T-cell (primary cell): ENCODE measurements around the gene TRABD. TPM values are rescaled to one million over a fixed set of nuclear protein-coding genes. Genes with fewer than 3 reads are reported as not detected.

ENCODE experiments used
- ATAC-seq, 4 experiments: fragments of 200-7000 bp in 3 of 4; fragments of 150-1000 bp in 1 of 4; cut with Tn5 transposase; replicated peaks in 1 of 4; 1 replicate in 3 of 4; 2 replicates in 1 of 4; pipeline ENCODE4 v1.10.0; 2021; ENCODE audit warnings: moderate library complexity in 3 of 4, mild to moderate bottlenecking in 2 of 4, moderate number of reproducible peaks in 1 of 4
- CTCF ChIA-PET, 2 donors: fragments of 300-600 bp; sonication (Branson Sonifier 250); formaldehyde crosslinking; loops; one replicate each; lab custom pipeline; 2022; ENCODE audit warnings: antibody characterized with exemption in 2 of 2; lab: Charles Lee
- POLR2A ChIA-PET, 2 donors: fragments of 300-600 bp; sonication (Branson Sonifier 250); formaldehyde crosslinking; loops; one replicate each; lab custom pipeline; 2022; ENCODE audit warnings: antibody characterized with exemption in 2 of 2; lab: Charles Lee
- DNase-seq, 35 experiments: peaks; one replicate each; pipeline versions ENCODE4 v3.0.0 to v3.0.0-alpha.2; 2013 to 2023
- H3K27ac ChIP-seq: one replicate; pipeline ENCODE4 v1.5.1; 2013; ENCODE audit warnings: low read length
- H3K27me3 ChIP-seq, 2 experiments: replicated peaks in 1 of 2; 1 replicate in 1 of 2; 2 replicates in 1 of 2; pipeline versions ENCODE4 v1.6.1 to v1.7.0; 2013; ENCODE audit warnings: low read length in 1 of 2, mixed read lengths in 1 of 2; ENCODE audit not compliant: control insufficient read depth in 2 of 2, insufficient read depth in 2 of 2; ENCODE audit errors: extremely low read depth in 1 of 2
- H3K36me3 ChIP-seq, 2 donors: 1 replicate in 1 of 2; 2 replicates in 1 of 2; pipeline versions ENCODE4 v1.6.1 to v1.7.0; 2013; ENCODE audit warnings: low read length in 1 of 2; ENCODE audit not compliant: control insufficient read depth in 2 of 2, insufficient read depth in 1 of 2; ENCODE audit errors: extremely low read depth in 1 of 2
- H3K4me1 ChIP-seq, 2 experiments: 1 replicate in 1 of 2; 2 replicates in 1 of 2; pipeline versions ENCODE4 v1.6.1 to v1.7.0; 2013; ENCODE audit warnings: low read length in 2 of 2, mixed read lengths in 1 of 2; ENCODE audit not compliant: insufficient read depth in 2 of 2, control insufficient read depth in 1 of 2; ENCODE audit errors: extremely low read depth in 1 of 2
- H3K4me3 ChIP-seq, 2 donors: 1 replicate in 1 of 2; 2 replicates in 1 of 2; pipeline versions ENCODE4 v1.5.1 to v1.7.0; 2013; ENCODE audit warnings: mild to moderate bottlenecking in 2 of 2, low read length in 1 of 2, moderate library complexity in 1 of 2; ENCODE audit not compliant: control insufficient read depth in 1 of 2; ENCODE audit errors: extremely low read depth in 1 of 2
- H3K9me3 ChIP-seq: 2 replicates; pipeline ENCODE4 v1.7.0; 2013
- H3K27ac Mint-ChIP-seq, 2 donors: one replicate each; pipeline ENCODE4 v1.8.0; 2020 to 2021; ENCODE audit warnings: mild to moderate bottlenecking in 2 of 2, mixed read lengths in 2 of 2
- H3K27me3 Mint-ChIP-seq, 2 donors: one replicate each; pipeline ENCODE4 v1.8.0; 2021 to 2022; ENCODE audit warnings: mixed read lengths in 2 of 2
- H3K36me3 Mint-ChIP-seq: one replicate; pipeline ENCODE4 v1.8.0; 2021; ENCODE audit warnings: mixed read lengths
- H3K4me1 Mint-ChIP-seq, 3 donors: one replicate each; pipeline ENCODE4 v1.8.0; 2020 to 2022; ENCODE audit warnings: mixed read lengths in 3 of 3, mild to moderate bottlenecking in 1 of 3
- H3K4me3 Mint-ChIP-seq, 3 donors: one replicate each; pipeline ENCODE4 v1.8.0; 2020 to 2022; ENCODE audit warnings: mild to moderate bottlenecking in 3 of 3, mixed read lengths in 3 of 3, moderate library complexity in 3 of 3
- H3K9me3 Mint-ChIP-seq, 3 donors: one replicate each; pipeline ENCODE4 v1.8.0; 2020 to 2022; ENCODE audit warnings: mixed read lengths in 3 of 3
- WGBS: methylation state at CpG from one replicate; pipeline ENCODE4 v1.1.5; 2013; ENCODE audit warnings: missing lambda C conversion rate; ENCODE audit not compliant: insufficient coverage; 5-methylcytosine and 5-hydroxymethylcytosine counted together
- total RNA-seq, 35 experiments: library from RNA in 6 of 35; stranded (reverse) in 6 of 35; fragments of 120-200 nt in 1 of 35; gene quantifications; one replicate each; pipeline versions ENCODE4 v1.2.1 to v1.2.4 and lab custom pipeline; 2013 to 2026

The TRABD gene
- total RNA-seq, 5 donors from 2014 or later (not counting 1 experiment from before 2014, with no cell fraction given) = 116 to 213 (median 175) TPM

DNA sequence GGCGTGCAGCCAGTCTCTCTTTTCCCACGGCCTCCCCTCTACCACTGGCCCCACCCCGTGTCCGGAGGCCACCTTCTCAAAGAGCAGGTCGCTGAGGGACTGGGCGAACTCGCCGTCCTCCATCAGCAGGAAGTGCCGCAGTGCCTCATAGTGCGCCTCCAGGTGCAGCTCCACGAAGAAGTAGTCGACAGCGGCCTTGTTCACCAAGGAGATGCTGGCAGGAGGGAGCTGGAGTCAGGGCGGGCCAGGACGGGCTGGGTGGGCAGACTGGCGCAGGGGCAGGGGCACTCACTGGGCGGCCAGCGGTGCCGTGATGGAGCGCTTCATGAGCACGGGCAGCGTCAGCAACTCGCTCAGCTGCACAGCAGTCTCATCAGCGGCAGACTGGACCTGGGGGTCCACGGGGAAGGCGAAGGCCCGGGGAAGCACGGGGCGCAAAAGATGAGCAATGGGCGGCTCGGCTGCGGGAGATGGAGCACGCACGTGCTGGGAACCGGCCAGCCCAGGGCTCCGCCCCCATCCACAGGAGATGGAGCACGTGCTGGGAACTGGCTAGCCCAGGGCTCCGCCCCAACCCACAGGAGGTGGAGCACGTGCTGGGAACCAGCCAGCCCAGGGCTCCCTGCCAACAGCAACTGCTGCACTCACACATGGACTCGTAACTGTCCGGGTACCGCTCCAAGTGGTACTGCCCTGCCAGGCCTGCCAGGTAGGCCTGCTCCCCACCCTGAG lies 33.4 kb downstream of the TRABD start:
- H3K4me3 Mint-ChIP-seq = no peak overlapping the region
- Histone ChIP-seq H3K4me3 (no peak overlapping the region), H3K27ac (no peak overlapping the region), H3K9me3 (no peaks in the 10 kb centered on the region), H3K27me3 (no peaks in the 10 kb centered on the region), H3K4me1 (no peaks in the 10 kb centered on the region), H3K36me3 (peaks cover 37 to 78% of the 10 kb centered on the region in 2 donors)
- ATAC-seq (peak in 1 of 4 experiments; percentile 26), DNase-seq (no peak)
- ChIA-PET CTCF (interaction anchor here in 1 of 2 donors (0.6 kb wide), 1 partner anchor 14 kb away, joined by 6 read pairs; no protein-coding TSS in a partner anchor), POLR2A (no interaction called here)
- WGBS = 87% methylated on average over 42 of the region's 42 CpGs
- H3K36me3 Mint-ChIP-seq = peaks cover 33% of the 10 kb centered on the region
- H3K27ac Mint-ChIP-seq = no peak overlapping the region
- peaks cover 0 to 8% (median 4%) of the 10 kb centered on the region in 3 donors for H3K4me1 Mint-ChIP-seq
- H3K9me3 Mint-ChIP-seq = no peaks in the 10 kb centered on the region
- no peaks in the 10 kb centered on the region for H3K27me3 Mint-ChIP-seq

DNA sequence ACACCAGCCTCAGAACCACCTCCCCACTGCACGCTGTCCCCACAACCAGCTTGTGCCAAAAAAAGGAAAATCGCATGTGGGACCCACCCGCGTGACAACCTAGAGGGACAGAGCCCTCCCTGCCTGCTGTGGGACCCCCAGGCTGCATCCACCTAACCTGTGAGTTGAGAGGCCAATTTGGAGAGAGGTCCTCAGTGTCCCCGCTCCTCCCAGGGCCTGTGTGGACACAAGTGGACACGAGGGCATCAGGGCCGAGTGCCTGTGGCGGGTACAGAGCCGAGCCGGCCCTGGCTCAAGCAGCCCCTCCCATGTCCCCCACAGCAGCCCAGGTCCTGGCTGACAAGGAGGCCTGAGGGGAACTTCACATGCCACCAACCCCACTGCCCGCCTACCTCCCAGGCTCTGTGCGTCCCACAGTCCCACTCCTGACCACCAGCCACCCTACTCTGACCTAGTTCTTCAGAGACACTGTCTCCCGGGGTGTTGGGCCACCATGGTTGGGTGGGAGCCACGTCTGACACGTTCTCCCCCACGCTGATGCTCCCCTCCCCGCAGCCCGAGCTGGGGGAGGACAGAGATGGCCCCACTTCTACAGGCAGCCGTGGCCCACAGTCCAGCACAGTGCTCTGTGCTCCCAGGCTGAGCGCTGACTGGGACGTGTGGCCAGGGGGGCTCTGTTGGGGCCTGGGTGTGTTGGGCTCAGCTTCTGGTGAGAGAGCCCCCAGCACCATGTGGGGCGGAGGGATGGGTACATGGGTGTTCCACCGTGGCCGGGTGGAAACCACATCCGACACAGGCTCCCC lies 34.3 kb downstream of the TRABD start:
- H3K4me1 ChIP-seq = no peaks in the 10 kb centered on the region
- no peaks in the 10 kb centered on the region for H3K9me3 Mint-ChIP-seq
- H3K4me3 ChIP-seq = no peak overlapping the region
- H3K27ac Mint-ChIP-seq = no peak overlapping the region
- H3K9me3 ChIP-seq = no peaks in the 10 kb centered on the region
- ATAC-seq = no peak
- H3K27me3 ChIP-seq = no peaks in the 10 kb centered on the region
- H3K4me3 Mint-ChIP-seq = no peak overlapping the region
- peaks cover 31% of the 10 kb centered on the region for H3K36me3 Mint-ChIP-seq
- CTCF ChIA-PET = no interaction called here
- WGBS = 95% methylated on average over 20 of the region's 25 CpGs
- no peak for DNase-seq
- H3K4me1 Mint-ChIP-seq = peaks cover 0 to 2% (median under 1%) of the 10 kb centered on the region in 3 donors
- POLR2A ChIA-PET = no interaction called here
- H3K27ac ChIP-seq = no peak overlapping the region
- H3K36me3 ChIP-seq = peaks cover 41 to 79% of the 10 kb centered on the region in 2 donors
- H3K27me3 Mint-ChIP-seq = no peaks in the 10 kb centered on the region

DNA sequence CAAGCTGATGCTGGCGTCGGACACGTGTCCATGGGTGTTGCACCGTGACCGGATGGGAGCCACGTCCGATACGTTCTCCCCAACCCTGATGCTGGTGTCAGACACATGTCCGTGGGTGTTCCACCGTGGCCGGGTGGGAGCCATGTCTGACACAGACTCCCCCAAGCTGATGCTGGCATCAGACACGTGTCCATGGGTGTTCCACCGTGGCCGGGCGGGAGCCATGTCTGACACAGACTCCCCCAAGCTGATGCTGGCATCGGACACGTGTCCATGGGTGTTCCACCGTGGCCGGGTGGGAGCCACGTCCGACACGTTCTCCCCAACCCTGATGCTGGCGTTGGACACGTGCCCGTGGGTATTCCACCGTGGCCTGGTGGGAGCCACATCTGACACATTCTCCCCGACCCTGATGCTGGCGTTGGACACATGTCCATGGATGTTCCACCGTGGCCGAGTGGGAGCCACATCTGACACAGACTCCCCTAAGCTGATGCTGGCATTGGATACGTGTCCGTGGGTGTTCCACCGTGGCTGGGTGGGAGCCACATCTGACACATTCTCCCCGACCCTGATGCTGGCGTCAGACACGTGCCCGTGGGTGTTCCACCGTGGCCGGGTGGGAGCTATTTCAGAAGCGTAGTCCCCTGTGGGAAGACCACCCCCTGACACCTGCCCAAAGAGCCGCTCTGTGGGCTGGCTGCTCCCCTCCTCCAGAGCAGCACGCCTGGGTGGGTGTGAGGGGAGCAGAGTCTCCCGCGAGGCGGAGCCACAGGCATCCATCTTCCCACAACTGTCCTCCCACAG lies 35.1 kb downstream of the TRABD start:
- no peak overlapping the region for H3K27ac ChIP-seq
- no peak overlapping the region for H3K27ac Mint-ChIP-seq
- peaks cover 32% of the 10 kb centered on the region for H3K36me3 Mint-ChIP-seq
- no peak for DNase-seq
- ChIA-PET POLR2A (no interaction called here), CTCF (no interaction called here)
- no peak overlapping the region for H3K4me3 Mint-ChIP-seq
- H3K36me3 ChIP-seq = peaks cover 41 to 81% of the 10 kb centered on the region in 2 donors
- no peaks in the 10 kb centered on the region for H3K9me3 ChIP-seq
- no peaks in the 10 kb centered on the region for H3K4me1 Mint-ChIP-seq
- no peaks in the 10 kb centered on the region for H3K9me3 Mint-ChIP-seq
- H3K27me3 Mint-ChIP-seq = no peaks in the 10 kb centered on the region
- WGBS = 93% methylated on average over 34 of the region's 45 CpGs
- H3K27me3 ChIP-seq = no peaks in the 10 kb centered on the region
- no peak overlapping the region for H3K4me3 ChIP-seq
- H3K4me1 ChIP-seq = no peaks in the 10 kb centered on the region
- no peak for ATAC-seq

DNA sequence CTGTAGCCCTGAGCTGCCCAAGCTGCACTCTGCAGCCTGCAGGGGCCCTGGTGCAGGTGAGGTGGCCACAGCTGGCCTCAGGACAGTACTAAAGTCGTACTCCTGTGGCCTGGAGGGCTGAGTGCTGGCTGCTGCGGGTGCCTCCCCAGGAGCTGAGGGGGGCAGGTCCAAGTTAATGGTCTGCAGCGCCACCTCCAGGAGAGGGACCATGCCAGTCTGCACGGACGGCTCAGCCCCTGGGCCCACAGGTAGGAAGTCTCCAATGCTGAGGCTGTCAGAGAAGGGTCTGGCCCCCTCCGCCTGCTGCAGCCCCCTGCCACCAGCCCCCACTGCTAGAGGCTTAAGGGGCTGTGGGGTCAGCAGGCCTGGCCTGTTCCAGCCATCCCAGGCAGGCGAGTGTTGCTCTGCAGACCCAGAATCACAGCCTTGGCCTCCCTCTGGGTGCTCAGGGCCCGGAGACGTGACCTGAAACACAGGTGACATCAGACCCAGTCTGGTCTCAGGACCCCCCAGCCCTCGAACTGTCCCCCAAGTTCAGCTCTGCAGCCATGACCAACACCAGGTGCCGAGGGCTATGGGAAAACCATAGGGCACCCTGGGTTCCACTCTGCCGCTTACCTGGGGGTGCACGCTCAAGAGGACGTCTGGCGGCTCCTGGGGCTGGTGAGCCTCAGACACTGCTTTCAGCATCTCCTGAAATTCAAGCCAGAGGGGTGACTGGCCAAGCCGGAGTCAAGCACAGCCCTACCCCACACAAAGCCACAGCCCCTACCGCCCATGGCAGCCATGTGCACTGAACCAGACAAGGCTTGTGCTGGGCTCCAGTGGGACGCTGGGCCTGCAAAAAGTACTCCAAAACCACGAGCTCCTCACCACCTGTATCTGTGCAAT lies 35.9 kb downstream of the TRABD start:
- Histone ChIP-seq H3K36me3 (peaks cover 40 to 79% of the 10 kb centered on the region in 2 donors), H3K9me3 (no peaks in the 10 kb centered on the region), H3K4me3 (no peak overlapping the region), H3K4me1 (no peaks in the 10 kb centered on the region), H3K27me3 (no peaks in the 10 kb centered on the region), H3K27ac (no peak overlapping the region)
- ChIA-PET POLR2A (no interaction called here), CTCF (no interaction called here)
- 95% methylated on average over 16 of the region's 19 CpGs for WGBS
- no peaks in the 10 kb centered on the region for H3K27me3 Mint-ChIP-seq
- DNase-seq = peak in 1 of 35 experiments; percentile 21
- H3K36me3 Mint-ChIP-seq = peaks cover 31% of the 10 kb centered on the region
- no peak overlapping the region for H3K4me3 Mint-ChIP-seq
- no peak overlapping the region for H3K27ac Mint-ChIP-seq
- ATAC-seq = no peak
- H3K9me3 Mint-ChIP-seq = no peaks in the 10 kb centered on the region
- H3K4me1 Mint-ChIP-seq = no peaks in the 10 kb centered on the region

DNA sequence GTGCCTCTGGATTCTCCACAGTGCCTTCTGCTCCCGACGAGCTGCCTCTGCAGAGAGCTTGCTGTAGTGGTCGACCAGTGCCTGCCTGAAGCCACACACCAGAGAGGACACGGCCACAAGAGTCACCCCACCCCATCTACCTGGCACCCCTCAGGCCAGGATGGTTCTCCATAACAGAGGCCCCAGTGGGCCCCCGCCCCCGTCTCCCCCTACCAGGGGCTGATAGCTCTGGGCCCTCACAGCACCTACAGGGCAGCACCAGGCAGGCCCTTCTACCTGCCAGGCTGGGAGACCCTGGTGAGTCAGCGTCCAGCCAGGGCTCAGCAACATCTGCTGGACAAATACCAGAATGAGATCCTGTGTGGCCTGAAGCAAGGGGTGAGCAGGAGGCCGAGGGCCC lies 36.8 kb downstream of the TRABD start:
- H3K9me3 ChIP-seq = no peaks in the 10 kb centered on the region
- DNase-seq = no peak
- Mint-ChIP-seq H3K27me3 (no peaks in the 10 kb centered on the region), H3K4me1 (peaks cover 0 to 1% (median 0%) of the 10 kb centered on the region in 3 donors), H3K27ac (no peak overlapping the region), H3K9me3 (no peaks in the 10 kb centered on the region), H3K36me3 (peaks cover 32% of the 10 kb centered on the region), H3K4me3 (no peak overlapping the region)
- H3K4me1 ChIP-seq = no peaks in the 10 kb centered on the region
- 90% methylated on average over 8 of the region's 8 CpGs for WGBS
- no peak overlapping the region for H3K4me3 ChIP-seq
- POLR2A ChIA-PET = no interaction called here
- no peaks in the 10 kb centered on the region for H3K27me3 ChIP-seq
- H3K36me3 ChIP-seq = peaks cover 38 to 80% of the 10 kb centered on the region in 2 donors
- CTCF ChIA-PET = no interaction called here
- ATAC-seq = no peak
- H3K27ac ChIP-seq = no peak overlapping the region
